ENCODE results near the gene RASA3. TPM values are rescaled to one million over a fixed set of nuclear protein-coding genes. Genes with fewer than 3 reads are reported as not detected.

The RASA3 gene
- total and polyA plus RNA-seq, 9 of the 15 experiments (the other 6 are each of a cell fraction or from before 2014, with no cell fraction given), result 0.72 to 25.3 (median 14.4) TPM

- Histone ChIP-seq H3K9me3 (replicated peaks; ENCODE audit: control insufficient read depth, insufficient read depth, low read depth, low read length) (no peaks in the 10 kb centered on the region), H3K4me3 (no peak overlapping the region), H3K4me1 (replicated peaks in 1 of 2; ENCODE audit: control insufficient read depth in 2 of 2, insufficient read depth in 2 of 2, low read length in 2 of 2) (no peaks in the 10 kb centered on the region; a peak in 1 of 5 replicates), H3K9ac (ENCODE audit: insufficient read depth in 1 of 2, low read depth in 2 of 2, low read length in 2 of 2) (no peak overlapping the region), H2AFZ (ENCODE audit: low read depth, low read length) (no peak overlapping the region), H3K36me3 (ENCODE audit: control insufficient read depth, insufficient read depth, low read length) (no peaks in the 10 kb centered on the region), H3K79me2 (ENCODE audit: control insufficient read depth, insufficient read depth, low read length) (no peaks in the 10 kb centered on the region), H4K20me1 (replicated peaks; ENCODE audit: control insufficient read depth, insufficient read depth, low read length) (no peaks in the 10 kb centered on the region), H3K9me1 (ENCODE audit: control insufficient read depth, insufficient read depth, low read length) (no peaks in the 10 kb centered on the region), H3K27me3 (ENCODE audit: control insufficient read depth in 2 of 2, insufficient read depth in 2 of 2, low read length in 2 of 2) (no peaks in the 10 kb centered on the region; a peak in 1 of 5 replicates), H3K4me2 (ENCODE audit: insufficient read depth, low read length) (no peak overlapping the region), H3K27ac (ENCODE audit: extremely low read depth, low read depth, low read length) (no peak overlapping the region)
- ChIA-PET POLR2A (no interaction called here), CTCF (ENCODE audit: low intra/inter-chr PET ratio) (no interaction called here)
- in situ Hi-C loops (cut with MboI), result no loop called here
- intact Hi-C loops (cut with micrococcal nuclease), result no loop called here
- 7% methylated on average over 6 of the region's 6 CpGs for WGBS (ENCODE audit: insufficient coverage, low coverage, missing lambda C conversion rate)
- ATAC-seq, result no peak
- BruUV-seq (replicated peaks), result no TSS peak
- DNase-seq (ENCODE audit: extremely low read depth in 1 of 4, low spot score in 3 of 4), result no peak
- FAIRE-seq, result no peak
- TF ChIP-seq ZNF384 (IDR thresholded peaks at IDR 0.05; ENCODE audit: low read depth, low read length) (no peak), PRPF4 (IDR thresholded peaks at IDR 0.05; ENCODE audit: insufficient read depth, low read depth, low read length, poor library complexity, severe bottlenecking) (no peak), NRF1 (conservative IDR thresholded peaks at IDR 0.05 in 1 of 2, IDR thresholded peaks at IDR 0.05 in 1 of 2) (no peak), MBD2 (IDR thresholded peaks at IDR 0.05; ENCODE audit: borderline replicate concordance, low read depth) (no peak), ZNF232 (CRISPR knock-in tag; IDR thresholded peaks at IDR 0.05) (no peak), JUN (IDR thresholded peaks at IDR 0.05; ENCODE audit: borderline replicate concordance, low read depth, low read length) (no peak), JUN (CRISPR knock-in tag; IDR thresholded peaks at IDR 0.05; ENCODE audit: borderline replicate concordance) (no peak), ZNF398 (CRISPR knock-in tag; IDR thresholded peaks at IDR 0.05) (no peak), POLR2H (tag; IDR thresholded peaks at IDR 0.05; ENCODE audit: low read depth) (no peak), KDM2B (CRISPR knock-in tag; IDR thresholded peaks at IDR 0.05) (no peak), RHOXF2B (CRISPR knock-in tag; conservative IDR thresholded peaks at IDR 0.05) (no peak), TAL1 (IDR thresholded peaks at IDR 0.05) (no peak), KDM1A (IDR thresholded peaks at IDR 0.05) (peak; percentile 97), CGGBP1 (CRISPR knock-in tag; IDR thresholded peaks at IDR 0.05) (no peak), ZBTB12 (CRISPR knock-in tag; IDR thresholded peaks at IDR 0.05) (no peak), PRMT5 (CRISPR knock-in tag; IDR thresholded peaks at IDR 0.05) (no peak), POLR3A (IDR thresholded peaks at IDR 0.05; ENCODE audit: borderline replicate concordance, extremely low read depth, insufficient read depth, insufficient read length) (no peak), PCBP1 (IDR thresholded peaks at IDR 0.05; ENCODE audit: low read depth, low read length, poor library complexity, severe bottlenecking) (no peak), ID3 (CRISPR knock-in tag; IDR thresholded peaks at IDR 0.05) (no peak), ID3 (tag; IDR thresholded peaks at IDR 0.05) (no peak), SMARCC2 (IDR thresholded peaks at IDR 0.05; ENCODE audit: low read depth) (no peak)
These were observed 21.2 kb upstream of the RASA3 start for GRCh38 chr13:114153485-114154080.

Data from K562 (cell line).